GM21381 (cell line): ENCODE data around the gene KEAP1.
A peak's percentile ranks its signal among the peaks of the same experiment; 100 is the strongest.
"Not testable (repeated sequence)": the region's sequence is repeated elsewhere in the genome, so short reads cannot be mapped to it uniquely, and the experiment has no call there.

Experiments used
- ATAC-seq: cut with Tn5 transposase; IDR thresholded peaks from one replicate; pipeline ENCODE4 v1.9.1; 2021; ENCODE audit warnings: mild to moderate bottlenecking, moderate library complexity; ENCODE audit not compliant: unreplicated experiment

The KEAP1 gene

DNA sequence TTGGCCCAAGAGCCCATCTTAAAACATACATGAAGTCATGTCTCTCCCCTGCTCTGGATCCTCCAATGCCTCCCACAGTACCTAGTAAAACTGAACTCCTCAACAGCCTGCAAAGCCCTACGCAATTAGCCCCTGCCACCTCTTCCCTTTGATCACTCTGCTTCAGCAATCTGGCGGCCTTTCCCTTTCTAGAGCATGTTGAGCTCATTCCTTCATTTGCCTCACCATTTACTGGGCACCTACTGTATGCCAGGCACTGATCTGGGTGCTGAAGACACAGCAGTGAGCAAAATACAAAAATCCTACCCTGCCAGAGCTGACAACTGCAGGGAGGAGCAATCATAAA, 2.9 kb downstream of the KEAP1 start:
- no peak for ATAC-seq

DNA sequence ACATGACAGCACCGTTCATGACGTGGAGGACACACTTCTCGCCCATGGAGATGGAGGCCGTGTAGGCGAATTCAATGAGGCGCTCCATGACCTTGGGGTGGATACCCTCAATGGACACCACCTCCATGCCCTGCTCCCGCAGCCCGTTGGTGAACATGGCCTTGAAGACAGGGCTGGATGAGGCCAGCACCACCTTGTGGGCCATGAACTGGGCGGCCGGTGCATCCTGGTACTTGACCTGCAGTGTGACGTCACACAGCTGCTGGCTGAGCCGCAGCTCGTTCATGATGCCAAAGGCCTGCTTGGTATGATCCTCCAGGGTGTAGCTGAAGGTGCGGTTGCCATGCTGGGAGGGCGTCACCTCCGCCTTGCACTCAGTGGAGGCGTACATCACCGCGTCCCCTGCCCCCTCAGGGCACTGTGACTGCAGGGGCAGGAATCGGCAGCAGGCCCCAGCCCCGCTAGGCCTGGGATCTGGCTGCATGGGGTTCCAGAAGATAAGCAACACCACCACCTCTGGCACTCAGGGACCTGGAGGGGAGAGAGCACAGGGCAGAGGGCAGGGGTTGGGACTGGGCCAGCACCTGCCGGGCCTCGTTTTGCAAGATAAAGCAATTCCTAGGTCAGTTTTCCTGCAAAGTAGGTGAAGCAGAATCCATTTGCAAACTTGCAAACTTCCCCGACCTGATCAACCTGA, 3.5 kb downstream of the KEAP1 start:
- no peak for ATAC-seq

DNA sequence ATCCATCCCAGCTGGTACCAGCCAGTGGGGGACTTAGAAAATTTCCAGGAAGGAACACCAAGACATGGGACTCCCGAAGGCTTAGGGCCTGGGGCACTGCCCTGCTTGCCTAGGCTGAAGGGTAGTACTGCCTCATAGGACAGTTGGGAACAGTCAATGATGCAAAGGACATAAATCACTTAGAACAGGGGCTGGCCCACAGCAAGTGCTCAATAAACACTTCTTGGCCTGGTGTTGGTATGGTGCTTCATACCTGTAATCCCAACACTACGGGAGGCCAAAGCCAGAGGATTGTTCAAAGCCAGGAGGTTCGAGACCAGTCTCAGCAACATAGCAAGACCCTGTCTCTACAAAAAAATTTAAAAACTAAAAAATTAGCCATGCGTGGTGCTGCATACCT, 5.8 kb downstream of the KEAP1 start:
- no peak for ATAC-seq

DNA sequence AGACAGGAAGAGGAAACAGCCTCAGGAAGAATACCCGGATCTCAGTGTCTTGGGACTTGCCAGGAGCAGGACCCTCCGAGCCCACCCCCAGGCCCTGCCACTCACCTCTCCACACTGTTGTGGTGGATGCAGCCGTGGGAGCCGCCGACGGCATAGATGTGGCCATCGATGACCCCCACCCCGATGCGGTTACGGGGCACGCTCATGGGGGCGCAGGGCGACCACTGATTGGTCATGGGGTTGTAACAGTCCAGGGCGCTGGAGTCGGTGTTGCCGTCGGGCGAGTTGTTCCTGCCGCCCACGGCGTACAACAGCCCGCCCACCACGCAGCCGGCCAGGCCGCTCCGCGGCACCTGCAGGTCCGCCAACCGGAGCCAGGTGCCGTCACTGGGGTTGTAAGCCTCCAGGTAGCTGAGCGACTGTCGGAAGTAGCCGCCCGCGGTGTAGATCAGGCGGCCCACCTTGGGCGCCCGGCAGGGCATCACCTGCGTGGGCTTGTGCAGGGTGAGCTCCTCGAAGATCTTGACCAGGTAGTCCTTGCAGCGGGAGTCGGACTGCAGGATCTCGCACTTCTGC, 11.6 kb downstream of the KEAP1 start:
- no peak for ATAC-seq

DNA sequence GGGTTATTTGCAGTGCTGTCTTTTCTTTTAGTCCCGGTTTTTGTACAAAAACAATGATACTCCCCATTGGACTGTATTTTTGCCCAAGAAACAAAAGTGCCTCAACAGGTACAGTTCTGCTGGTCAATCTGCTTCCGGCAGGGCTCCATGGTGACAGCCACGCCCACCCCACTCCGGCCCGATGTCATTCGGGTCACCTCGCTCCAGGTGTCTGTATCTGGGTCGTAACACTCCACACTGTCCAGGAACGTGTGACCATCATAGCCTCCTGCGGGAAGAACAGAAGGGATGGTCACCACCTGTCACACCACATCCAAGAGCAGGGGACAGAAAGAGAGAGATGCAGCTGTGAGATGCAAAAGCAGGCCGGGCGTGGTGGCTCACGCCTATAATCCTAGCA, 16.6 kb downstream of the KEAP1 start:
- ATAC-seq = no peak

DNA sequence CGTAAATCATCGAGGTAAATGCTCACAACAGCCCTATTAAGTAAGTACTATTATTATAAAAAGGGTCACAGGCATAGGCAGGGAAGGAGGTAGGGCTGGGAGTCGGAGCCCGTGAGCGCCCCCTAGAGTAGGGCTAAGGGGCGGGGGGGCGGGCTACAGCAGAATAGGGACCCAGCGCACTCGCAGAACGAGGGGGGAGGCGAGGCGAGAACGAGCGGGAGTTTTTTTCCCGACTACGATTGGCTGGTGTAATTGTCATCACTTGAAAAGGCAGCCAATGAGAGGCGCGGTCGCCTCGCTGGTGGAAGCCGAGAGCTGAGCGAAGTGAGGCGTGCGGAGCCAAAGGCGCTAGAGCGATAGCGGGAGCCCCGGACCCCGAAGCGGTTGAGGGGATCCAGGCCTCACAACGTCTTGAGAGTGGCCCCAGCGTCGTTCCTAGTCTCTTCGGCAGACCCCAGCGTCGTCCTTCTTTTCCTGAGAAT, 24.2 kb downstream of the KEAP1 start:
- ATAC-seq = no peak

DNA sequence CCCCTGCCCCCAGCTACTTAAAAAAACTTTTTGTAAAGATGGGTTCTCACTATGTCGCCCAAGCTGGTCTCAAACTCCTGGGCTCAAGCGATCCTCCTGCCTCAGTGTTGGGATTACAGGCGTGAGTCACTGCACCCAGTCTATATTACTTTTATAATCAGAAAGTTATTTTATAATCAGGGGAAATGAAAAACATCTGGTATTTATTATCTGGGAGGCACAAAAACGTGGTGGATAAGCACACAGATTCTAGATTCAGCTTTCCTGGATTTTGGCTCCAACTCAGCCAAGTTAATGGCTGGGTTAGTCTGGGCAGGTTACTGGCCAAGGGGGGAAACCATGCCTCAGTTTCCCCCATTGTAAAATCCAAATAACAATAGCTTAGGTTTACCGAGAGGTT, 24.7 kb downstream of the KEAP1 start:
- no peak for ATAC-seq

DNA sequence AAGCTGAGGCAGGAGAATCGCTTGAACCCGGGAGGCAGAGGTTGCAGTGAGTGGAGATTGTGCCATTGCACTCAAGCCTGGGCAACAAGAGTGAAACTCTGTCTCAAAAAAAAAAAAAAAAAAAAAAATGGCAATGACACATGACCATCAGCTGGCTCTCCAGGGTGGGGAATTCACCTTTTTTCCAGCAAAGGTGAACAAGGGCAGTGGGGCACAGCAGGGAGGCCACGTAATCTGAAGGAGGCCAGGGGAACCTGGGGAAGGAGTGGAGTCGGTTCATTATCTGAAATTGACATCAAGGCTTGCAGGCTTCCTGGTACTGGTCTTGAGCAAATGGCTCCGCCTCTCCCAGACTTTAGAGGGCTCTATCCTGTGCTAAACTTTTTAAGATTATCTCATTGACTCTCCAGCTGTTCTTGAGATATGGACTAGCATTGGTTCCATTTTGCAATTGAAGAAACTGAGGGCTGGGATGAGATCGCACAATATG, 28.1 kb downstream of the KEAP1 start:
- ATAC-seq = no peak

DNA sequence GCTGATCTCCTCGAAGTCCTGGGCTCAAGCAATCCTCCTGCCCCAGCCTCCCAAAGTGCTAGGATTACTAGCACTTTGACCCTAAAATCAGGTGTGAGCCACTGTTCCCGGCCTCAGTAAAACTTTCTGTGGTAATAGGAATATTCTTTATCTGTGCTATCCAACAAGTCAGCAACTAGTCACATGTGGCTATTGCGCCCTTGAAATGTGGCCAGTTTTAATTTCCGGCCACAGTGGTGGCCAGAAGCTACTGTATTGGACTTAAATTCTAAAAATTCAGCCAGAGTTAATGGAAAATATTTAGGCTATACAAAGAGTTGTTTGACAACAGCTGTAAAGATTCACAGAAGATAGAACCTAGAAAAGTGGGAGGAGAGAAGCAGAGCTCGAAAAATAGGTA, 30.0 kb downstream of the KEAP1 start:
- ATAC-seq = no peak

DNA sequence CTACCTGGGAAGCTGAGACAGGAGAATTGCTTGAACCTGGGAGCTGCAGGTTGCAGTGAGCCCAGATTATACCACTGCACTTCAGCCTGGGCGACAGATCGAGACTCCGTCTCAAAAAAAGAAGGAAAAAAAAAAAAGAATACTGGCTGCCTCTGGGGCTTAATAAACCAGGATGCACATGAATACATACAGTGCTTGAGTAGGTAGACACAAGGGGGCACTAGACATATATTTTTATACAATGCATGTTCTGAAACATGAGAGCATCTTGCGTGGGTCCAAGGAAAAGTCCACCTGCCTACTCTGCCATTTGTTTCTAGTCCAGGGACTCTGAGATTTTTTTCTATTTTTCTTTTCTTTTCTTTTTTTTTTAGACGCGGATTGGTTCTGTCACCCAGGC, 31.2 kb downstream of the KEAP1 start:
- no peak for ATAC-seq

DNA sequence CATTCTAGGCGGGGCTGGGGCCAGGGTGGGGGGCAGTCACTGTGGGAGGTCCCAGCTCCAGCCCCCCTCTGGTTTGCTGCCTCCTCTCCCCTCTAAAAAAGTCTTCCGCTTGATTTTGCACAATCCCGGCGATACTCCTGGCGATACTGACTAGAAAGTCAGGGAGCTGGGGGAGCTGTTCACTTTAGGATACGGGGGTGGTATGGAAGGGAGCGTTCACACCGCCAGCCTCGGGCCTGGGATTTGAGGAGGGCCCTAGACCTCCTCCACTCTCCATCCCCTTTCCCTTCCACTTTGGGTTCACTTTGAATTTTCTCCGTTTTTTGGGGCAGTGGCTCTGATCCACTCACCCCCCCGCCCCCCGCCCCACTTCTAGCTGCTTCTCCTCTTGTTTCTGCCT, 35.0 kb downstream of the KEAP1 start:
- no peak for ATAC-seq

DNA sequence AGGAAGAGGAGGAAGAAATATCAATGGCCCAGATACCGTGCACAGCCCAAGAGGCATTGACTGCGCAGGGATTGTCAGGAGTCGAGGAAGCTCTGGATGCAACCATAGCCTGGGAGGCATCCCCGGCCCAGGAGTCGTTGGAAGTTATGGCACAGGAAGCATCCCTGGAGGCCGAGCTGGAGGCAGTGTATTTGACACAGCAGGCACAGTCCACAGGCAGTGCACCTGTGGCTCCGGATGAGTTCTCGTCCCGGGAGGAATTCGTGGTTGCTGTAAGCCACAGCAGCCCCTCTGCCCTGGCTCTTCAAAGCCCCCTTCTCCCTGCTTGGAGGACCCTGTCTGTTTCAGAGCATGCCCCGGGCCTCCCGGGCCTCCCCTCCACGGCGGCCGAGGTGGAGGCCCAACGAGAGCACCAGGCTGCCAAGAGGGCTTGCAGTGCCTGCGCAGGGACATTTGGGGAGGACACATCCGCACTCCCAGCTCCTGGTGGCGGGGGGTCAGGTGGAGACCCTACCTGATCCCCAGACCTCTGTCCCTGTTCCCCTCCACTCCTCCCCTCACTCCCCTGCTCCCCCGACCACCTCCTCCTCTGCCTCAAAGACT, 36.0 kb downstream of the KEAP1 start:
- no peak for ATAC-seq

DNA sequence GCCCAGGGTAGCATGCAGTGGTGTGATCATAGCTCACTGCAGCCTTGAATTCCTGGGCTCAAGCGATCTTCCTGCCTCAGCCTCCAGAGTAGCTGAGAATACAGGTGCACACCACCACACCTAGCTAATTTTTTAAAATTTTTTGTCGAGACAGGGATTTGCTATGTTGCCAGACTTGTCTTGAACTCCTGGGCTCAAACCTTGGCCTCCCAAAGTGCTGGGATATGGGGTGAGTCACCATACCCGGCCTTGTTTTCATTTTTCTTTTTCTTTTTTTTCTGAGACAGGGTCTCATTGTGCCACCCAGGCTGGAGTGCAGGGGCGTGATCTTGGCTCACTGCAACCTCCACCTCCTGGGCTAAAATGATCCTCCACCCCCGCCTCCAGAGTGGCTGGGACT, 38.7 kb downstream of the KEAP1 start:
- no peak for ATAC-seq

DNA sequence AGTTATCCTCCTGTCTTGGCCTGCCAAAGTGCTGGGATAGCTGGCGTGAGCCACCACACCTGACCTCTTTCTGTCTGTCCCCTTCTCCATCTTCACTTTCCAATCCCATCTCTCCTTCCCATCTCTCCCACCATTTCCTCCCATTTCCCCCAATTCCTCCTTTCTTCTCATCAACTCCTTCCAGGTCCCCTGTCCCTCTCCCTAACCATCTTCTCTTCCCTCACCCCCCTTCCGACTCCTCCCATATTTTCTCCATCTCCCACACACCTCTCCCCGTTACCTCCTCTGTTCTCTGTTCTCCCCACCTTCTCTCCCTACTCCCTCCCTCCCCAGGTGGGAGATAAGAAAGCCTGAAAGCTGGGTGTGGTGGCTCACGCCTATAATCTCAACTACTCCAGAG, 40.6 kb downstream of the KEAP1 start:
- ATAC-seq = no peak

DNA sequence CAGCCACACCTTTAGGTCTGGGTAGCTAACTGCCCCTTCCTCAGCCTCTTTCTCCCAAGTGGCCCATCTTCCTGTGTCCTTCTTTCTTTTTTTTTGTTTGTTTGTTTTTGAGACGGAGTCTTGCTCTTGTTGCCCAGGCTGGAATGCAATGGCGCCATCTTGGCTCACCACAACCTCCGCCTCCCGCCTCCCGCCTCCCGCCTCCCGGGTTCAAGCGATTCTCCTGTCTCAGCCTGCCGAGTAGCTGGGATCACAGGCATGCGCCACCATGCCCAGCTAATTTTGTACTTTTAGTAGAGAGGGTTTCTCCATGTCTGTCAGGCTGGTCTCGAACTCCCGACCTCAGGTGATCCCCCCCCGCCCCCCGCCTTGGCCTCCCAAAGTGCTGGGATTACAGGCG, 41.1 kb downstream of the KEAP1 start:
- ATAC-seq = not testable (repeated sequence)

DNA sequence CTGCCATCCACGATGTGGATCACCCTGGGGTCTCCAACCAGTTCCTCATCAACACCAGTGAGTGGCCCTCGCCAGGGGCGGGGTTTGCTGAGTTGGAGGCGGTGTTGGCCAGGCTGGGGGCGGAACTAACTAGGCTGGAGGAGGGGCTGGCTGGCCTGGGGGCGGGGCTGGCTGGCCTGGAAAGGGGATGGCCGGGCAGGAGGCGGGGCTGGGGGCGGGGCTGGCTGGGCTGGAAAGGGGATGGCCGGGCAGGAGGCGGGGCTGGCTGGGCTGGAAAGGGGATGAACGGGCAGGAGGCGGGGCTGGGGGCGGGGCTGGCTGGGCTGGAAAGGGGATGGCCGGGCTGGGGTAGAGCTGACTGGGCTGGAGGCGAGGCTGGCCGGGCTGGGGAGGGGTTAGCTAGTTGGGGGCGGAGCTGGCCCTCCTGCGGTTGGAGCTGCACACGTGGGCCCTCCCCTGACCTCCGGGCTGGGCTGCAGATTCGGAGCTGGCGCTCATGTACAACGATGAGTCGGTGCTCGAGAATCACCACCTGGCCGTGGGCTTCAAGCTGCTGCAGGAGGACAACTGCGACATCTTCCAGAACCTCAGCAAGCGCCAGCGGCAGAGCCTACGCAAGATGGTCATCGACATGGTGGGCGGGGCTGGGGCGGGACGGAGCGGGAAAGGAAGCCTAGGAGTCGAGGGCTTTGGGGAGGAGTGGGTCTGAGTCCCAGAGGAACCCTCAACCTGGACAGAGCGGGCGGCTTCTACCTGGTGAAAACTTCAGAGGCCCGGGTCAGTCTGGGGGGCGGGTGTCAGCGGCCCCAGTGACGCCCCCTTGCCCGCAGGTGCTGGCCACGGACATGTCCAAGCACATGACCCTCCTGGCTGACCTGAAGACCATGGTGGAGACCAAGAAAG, 41.9 kb downstream of the KEAP1 start:
- ATAC-seq = peak; percentile 86

DNA sequence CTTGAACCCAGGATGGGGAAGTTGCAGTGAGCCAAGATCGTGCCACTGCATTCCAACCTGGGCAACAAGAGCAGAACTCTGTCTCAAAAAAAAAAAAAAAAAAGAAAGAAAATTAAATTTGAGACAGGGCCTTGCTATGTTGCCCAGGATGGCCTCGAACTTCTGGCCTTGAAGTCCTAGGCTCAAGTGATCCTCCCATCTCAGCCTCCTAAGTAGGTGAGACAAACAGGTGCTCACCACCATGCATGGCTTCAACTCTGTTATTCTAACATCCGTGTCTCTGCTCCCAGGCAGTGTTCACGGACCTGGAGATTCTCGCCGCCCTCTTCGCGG, 42.5 kb downstream of the KEAP1 start:
- ATAC-seq = no peak

DNA sequence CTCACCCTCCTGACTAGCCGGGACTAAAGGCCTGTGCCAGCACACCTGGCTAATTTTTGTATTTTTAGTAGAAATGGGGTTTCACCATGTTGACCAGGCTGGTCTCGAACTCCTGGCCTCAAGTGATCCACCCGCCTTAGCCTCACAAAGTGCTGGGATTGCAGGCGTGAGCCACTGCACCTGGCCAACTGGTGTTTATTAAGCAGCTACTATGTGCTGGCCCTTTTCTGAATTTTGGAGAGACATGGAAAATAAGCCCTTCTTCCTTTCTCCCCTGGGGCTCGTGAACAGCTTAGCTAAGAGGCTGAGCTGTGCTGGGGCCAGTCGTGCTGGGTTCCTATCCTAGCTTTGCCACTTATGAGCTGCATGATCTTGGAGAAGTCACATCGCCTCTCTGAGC, 44.4 kb downstream of the KEAP1 start:
- not testable (repeated sequence) for ATAC-seq

DNA sequence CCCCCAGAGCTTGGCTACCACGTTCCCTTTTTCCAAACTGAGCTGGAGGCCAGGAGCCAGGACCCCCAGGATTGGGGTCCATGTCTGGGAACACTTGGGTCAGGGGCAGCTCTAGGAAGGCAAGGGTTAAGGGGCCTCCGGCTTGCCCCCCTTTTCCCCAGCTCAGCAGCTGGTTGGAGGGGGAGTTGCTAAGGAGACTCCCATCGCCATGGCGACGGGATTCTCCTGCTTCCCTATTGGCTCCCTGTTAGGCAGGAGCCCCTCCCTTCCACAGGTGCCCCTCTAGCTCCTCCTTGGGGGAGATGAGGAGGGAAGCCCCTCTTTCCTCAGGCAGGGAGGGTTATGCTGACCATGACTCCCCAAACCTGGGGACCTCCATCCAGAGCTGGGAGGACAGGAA, 48.9 kb downstream of the KEAP1 start:
- no peak for ATAC-seq

DNA sequence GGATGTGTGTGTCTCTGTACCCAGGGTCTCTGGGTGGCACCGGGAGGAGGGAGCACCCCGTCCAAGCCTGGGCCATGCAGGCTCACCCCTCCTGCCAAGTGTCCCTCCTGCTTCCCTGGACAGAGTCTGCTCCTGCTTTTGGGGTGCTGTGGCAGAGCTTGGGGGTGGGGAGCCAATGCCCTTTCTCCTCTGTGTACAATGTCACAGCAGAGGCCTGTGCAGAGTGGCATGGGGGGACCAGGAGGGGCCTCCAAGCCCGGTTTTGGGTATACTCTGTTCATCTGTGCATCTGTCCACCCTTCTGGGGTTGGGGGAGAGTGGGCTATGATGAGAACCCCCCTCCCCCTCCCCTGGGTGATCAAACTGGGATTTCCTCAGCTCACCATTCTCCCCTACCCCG, 49.3 kb downstream of the KEAP1 start:
- ATAC-seq = no peak

DNA sequence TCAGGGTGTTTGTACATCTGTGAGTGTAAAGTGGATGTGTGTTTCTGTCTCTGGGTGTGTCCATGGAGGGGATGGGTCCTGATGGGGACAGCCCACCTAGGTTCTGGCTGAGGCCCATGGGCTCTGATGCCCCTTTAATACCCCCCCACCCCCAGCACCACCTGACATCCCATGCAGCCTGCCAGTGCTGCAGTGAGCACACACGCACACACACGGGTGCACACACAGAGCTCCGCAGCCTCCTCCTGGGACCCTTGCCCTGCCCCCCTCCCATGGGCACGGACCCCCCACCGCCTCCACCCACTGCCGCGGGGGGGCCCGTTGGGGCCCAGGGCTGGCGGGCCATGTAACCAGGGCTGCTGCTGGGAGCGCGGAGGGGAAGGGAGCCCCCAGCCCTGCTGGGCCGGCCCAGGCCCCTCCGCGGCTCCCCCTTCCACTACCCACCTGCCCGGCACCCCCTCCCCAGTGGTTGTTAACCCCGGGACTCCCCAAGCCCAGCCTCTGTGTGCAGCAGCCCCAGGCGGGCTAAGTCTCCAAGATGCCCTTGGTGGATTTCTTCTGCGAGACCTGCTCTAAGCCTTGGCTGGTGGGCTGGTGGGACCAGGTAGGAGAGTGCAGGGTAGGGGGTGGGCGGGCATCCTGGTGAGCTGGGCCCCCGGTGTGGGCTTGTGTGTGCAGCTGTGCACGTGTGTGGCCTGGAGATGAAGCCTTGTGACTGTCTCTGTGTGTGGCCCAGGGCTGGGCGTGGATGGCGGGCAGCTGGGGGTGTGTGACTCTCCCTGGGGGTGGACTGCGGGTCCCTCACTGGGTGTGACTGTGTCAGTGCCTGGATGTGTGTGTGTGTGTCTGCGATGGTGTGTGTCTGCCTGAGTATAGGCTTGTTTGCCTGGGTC, 50.2 kb downstream of the KEAP1 start:
- no peak for ATAC-seq
